ENCODE results near the gene RAB31. TPM values are rescaled to one million over a fixed set of nuclear protein-coding genes. Genes with fewer than 3 reads are reported as not detected.
A peak's percentile ranks its signal among the peaks of the same experiment; 100 is the strongest.

The RAB31 gene
- total RNA-seq, 1 donor from 2014 or later = 19.7 TPM

DNA sequence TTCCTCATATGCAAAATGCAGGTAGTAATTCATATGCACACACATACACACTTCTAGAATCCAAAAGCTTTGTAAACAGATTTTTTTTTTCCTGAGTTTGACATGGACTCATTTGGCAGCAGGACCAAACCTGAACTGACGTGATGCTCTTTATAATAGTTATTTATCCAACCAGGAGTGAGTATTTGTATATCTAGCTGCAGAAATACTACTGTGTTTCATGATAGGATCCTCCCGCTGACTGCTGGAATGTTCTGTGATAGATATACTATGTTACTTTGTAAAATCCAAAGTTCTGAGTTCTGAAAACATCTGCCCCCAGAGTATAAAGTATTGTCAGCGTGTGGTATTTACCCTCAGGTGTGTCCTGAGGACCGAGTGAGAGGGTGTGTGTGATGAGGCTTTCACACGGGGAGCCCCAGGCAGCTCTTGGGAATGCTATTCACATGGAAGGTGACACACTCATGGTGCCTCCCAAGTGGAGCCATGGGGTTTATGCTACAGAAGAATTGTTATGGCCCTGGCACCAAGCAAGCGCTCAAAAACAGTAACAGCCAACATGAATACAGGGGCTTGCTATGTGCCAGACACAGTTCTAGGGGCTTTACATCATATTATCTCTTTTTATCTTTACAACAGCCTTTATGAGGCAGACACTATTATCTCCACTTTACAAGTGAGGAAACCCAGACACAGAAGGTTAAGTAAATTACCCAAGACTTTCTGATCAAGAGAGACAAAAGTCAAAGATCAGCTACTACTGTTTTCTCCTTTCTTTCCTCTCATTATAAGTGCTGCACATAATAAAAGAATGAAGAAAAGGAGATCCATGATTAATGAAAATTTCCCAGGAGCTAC lies 161.0 kb downstream of the RAB31 start:
- no peaks in the 10 kb centered on the region for H3K27me3 Mint-ChIP-seq
- no peak for DNase-seq (ENCODE audit: extremely low spot score, unreplicated experiment)
- peak overlapping the region; percentile 3 for H3K4me3 Mint-ChIP-seq
- peaks cover 27% of the 10 kb centered on the region for H3K4me1 Mint-ChIP-seq (ENCODE audit: unreplicated experiment)
- H3K27ac Mint-ChIP-seq = peak overlapping the region; percentile 17
- TF ChIP-seq CTCF (conservative IDR thresholded peaks at IDR 0.05) = no peak
- peaks cover 4% of the 10 kb centered on the region for H3K36me3 Mint-ChIP-seq
- peaks cover 14% of the 10 kb centered on the region for H3K9me3 Mint-ChIP-seq

DNA sequence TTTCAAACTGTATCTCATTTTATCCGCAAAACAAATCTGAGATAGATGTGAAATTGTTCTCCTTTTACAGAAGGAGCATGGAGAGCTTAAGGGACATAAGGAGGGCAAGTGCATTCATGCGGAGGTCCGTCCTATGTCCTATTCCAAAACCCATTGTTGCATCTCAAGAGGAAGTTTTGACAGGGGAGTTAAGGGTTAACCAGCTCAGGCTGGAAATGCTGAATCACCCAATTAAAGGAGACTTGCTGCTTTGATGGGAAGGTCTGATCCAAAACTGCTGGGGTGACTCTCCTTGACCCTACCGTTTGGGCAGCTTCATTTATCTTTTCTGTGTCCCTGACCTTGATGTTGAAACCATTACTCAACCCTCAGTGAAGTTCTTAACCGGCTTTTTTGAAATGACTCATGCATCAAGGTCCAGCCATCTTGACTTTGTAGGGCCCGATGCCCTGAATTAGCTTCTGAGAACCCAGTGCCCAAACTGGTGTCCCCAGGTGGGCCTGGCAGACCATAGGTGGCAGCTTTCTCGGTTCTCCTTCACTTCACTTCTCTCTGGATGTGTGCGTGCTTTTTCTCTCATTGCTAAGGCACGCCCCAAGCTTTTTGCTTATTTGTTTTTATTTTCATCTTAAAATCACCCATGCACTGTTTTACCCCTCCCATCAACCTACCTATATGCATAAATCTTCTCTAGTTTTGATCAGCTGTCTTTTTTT lies 161.8 kb downstream of the RAB31 start:
- H3K36me3 Mint-ChIP-seq = peaks cover 4% of the 10 kb centered on the region
- peaks cover 14% of the 10 kb centered on the region for H3K9me3 Mint-ChIP-seq
- peak overlapping the region; percentile 46 for H3K4me3 Mint-ChIP-seq
- H3K4me1 Mint-ChIP-seq (ENCODE audit: unreplicated experiment) = peaks cover 27% of the 10 kb centered on the region
- DNase-seq (ENCODE audit: extremely low spot score, unreplicated experiment) = no peak
- TF ChIP-seq CTCF (conservative IDR thresholded peaks at IDR 0.05) = no peak
- peak overlapping the region; percentile 17 for H3K27ac Mint-ChIP-seq
- no peaks in the 10 kb centered on the region for H3K27me3 Mint-ChIP-seq

- H3K4me3 Mint-ChIP-seq = peak overlapping the region; percentile 46
- H3K27me3 Mint-ChIP-seq = no peaks in the 10 kb centered on the region
- TF ChIP-seq CTCF (conservative IDR thresholded peaks at IDR 0.05) = no peak
- peaks cover 27% of the 10 kb centered on the region for H3K4me1 Mint-ChIP-seq (ENCODE audit: unreplicated experiment)
- H3K27ac Mint-ChIP-seq = peak overlapping the region; percentile 9
- no peak for DNase-seq (ENCODE audit: extremely low spot score, unreplicated experiment)
- peaks cover 12% of the 10 kb centered on the region for H3K9me3 Mint-ChIP-seq
- H3K36me3 Mint-ChIP-seq = peaks cover 4% of the 10 kb centered on the region
These were observed 162.4 kb downstream of the RAB31 start for GRCh38 chr18:9870431-9871008.

DNA sequence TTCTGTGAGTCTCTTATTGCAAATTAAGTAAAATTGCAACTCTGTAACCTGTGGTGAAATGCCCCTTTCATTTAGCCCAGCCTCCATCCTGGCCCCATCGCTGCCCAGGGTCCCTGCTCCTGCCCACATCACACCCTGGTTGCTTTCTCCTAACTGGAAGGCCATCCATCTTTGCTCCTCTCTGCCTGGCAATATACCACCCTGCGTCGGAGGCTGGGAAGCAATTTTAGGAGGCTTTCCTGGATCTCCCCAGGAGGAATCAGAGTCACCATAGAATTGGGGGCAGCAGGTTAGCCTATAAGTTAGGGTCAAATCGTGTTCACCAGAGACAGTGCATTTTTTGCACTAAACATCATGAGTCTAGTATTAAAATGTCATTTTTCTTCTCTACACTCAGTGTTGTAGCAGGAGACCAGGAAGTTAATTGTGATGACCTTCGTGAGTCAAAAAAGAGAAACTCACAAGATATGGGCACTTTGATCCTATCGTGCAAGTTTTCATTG lies 163.2 kb downstream of the RAB31 start:
- peaks cover 5% of the 10 kb centered on the region for H3K9me3 Mint-ChIP-seq
- H3K4me1 Mint-ChIP-seq (ENCODE audit: unreplicated experiment) = peaks cover 27% of the 10 kb centered on the region
- no peak overlapping the region for H3K4me3 Mint-ChIP-seq
- TF ChIP-seq CTCF (conservative IDR thresholded peaks at IDR 0.05) = no peak
- DNase-seq (ENCODE audit: extremely low spot score, unreplicated experiment) = no peak
- H3K27me3 Mint-ChIP-seq = no peaks in the 10 kb centered on the region
- peak overlapping the region; percentile 1 for H3K27ac Mint-ChIP-seq
- H3K36me3 Mint-ChIP-seq = no peaks in the 10 kb centered on the region

- H3K36me3 Mint-ChIP-seq = no peaks in the 10 kb centered on the region
- no peak for DNase-seq (ENCODE audit: extremely low spot score, unreplicated experiment)
- H3K4me3 Mint-ChIP-seq = no peak overlapping the region
- no peak for TF ChIP-seq CTCF (conservative IDR thresholded peaks at IDR 0.05)
- no peak overlapping the region for H3K27ac Mint-ChIP-seq
- no peaks in the 10 kb centered on the region for H3K27me3 Mint-ChIP-seq
- no peaks in the 10 kb centered on the region for H3K9me3 Mint-ChIP-seq
- peaks cover 35% of the 10 kb centered on the region for H3K4me1 Mint-ChIP-seq (ENCODE audit: unreplicated experiment)
These were observed 164.7 kb downstream of the RAB31 start for GRCh38 chr18:9872823-9873222.

Data from type B pancreatic cell (in vitro differentiated cells).